PC-3 (cell line): ENCODE results near the gene SLC39A11.

Experiments
- CTCF ChIP-seq: fragments of 300-600 bp; sonication (generic); conservative IDR thresholded peaks from 2 replicates; pipeline ENCODE4 v1.5.1; 2017; ENCODE audit warnings: antibody characterized with exemption, low read depth, mild to moderate bottlenecking, low read length
- EZH2 ChIP-seq: fragments of 300-600 bp; sonication (generic); IDR thresholded peaks from one replicate; pipeline ENCODE4 v1.6.1; 2017; ENCODE audit warnings: antibody characterized with exemption, mild to moderate bottlenecking, low read length; ENCODE audit not compliant: unreplicated experiment
- EZH2phosphoT487 ChIP-seq: fragments of 300-600 bp; sonication (generic); IDR thresholded peaks from 2 replicates; pipeline ENCODE4 v1.6.1; 2018; ENCODE audit warnings: mild to moderate bottlenecking, antibody characterized with exemption, low read length, borderline replicate concordance

GRCh38 chr17:72790190-72790589, 302.3 kb downstream of the SLC39A11 start:
- TF ChIP-seq CTCF: no peak
- no peak for TF ChIP-seq EZH2
- no peak for TF ChIP-seq EZH2phosphoT487
